Psoas muscle (tissue), 8 donors: Measurements from ENCODE around the gene GFRA3. TPM values are rescaled to one million over a fixed set of nuclear protein-coding genes. Genes with fewer than 3 reads are reported as not detected.

Source experiments
- ATAC-seq, 4 donors: fragments of 200-7000 bp; cut with Tn5 transposase; one replicate each; pipeline ENCODE4 v1.9.1; 2020; ENCODE audit warnings: moderate library complexity in 3 of 4, mild to moderate bottlenecking in 2 of 4
- DNase-seq, 2 donors: peaks; one replicate each; pipeline ENCODE4 v3.0.0-alpha.2; 2020
- H3K27ac ChIP-seq: fragments of 200-600 bp; one replicate; pipeline ENCODE4 v1.8.0; 2022
- H3K27me3 ChIP-seq, 3 donors: fragments of 200-600 bp in 1 of 3; one replicate each; pipeline versions ENCODE4 v1.6.1 to v1.8.0; 2013 to 2022; ENCODE audit warnings: low read length in 2 of 3, mild to moderate bottlenecking in 2 of 3, moderate library complexity in 1 of 3; ENCODE audit not compliant: insufficient read depth in 3 of 3
- H3K36me3 ChIP-seq, 2 donors: fragments of 200-600 bp in 1 of 2; one replicate each; pipeline versions ENCODE4 v1.6.1 to v1.8.0; 2013 to 2022; ENCODE audit warnings: low read depth in 1 of 2, mild to moderate bottlenecking in 1 of 2, moderate library complexity in 1 of 2; ENCODE audit not compliant: insufficient read depth in 1 of 2
- H3K4me1 ChIP-seq: fragments of 200-600 bp; one replicate; pipeline ENCODE4 v1.8.0; 2022
- H3K4me3 ChIP-seq: fragments of 200-600 bp; one replicate; pipeline ENCODE4 v1.8.0; 2022; ENCODE audit warnings: mild to moderate bottlenecking
- H3K9me3 ChIP-seq: fragments of 200-600 bp; one replicate; pipeline ENCODE4 v1.8.0; 2022
- WGBS, 3 donors: extraction: QIAGEN DNeasy Blood & Tissue Kit; methylation state at CpG; one replicate each; pipeline versions ENCODE4 v1.1.6 to v1.1.7; 2013; 5-methylcytosine and 5-hydroxymethylcytosine counted together
- intact Hi-C, 2 donors: fragments of 100-400 bp; cut with DNase I; formaldehyde crosslinking; loops; one replicate each; pipeline versions ENCODE4 v1.11.0 to v1.14.2; 2022
- polyA plus RNA-seq, 3 donors: library from polyadenylated mRNA; stranded (reverse); fragments of 200-250 nt; gene quantifications; one replicate each; pipeline ENCODE4 v1.2.3, GENCODE V29; 2013
- total RNA-seq, 4 donors: library from RNA; stranded (reverse); fragmentation: NEBNext Ultra II Directional in 2 of 4; extraction: Animal tissue kit (Norgen Biotek cat#: 25700) in 2 of 4; gene quantifications; one replicate each; pipeline versions ENCODE4 v1.2.1 to v1.2.4, GENCODE V29; 2021 to 2023
- TF ChIP-seq, protein P1 (sequence below): fragments of 200-600 bp; IDR thresholded peaks from one replicate; pipeline ENCODE4 v1.8.0; 2022; ENCODE audit warnings: antibody characterized with exemption
- donor health status: healthy with polysubstance abuse.
- donor health status: DM: no; HTN: no; CAD: no; lungs with moderate emphysema.
- donor health status: Bipolar disorder and iron deficiency.
- donor health status: healthy.
- donor health status: DM: yes; HTN: yes; CAD: no.
- donor health status: DM: no; HTN: no; CAD: no.
- donor health status: DM: no; HTN: no; CAD: no.
- donor health status: DM: yes; HTN: yes; CAD: no.

GFRA3 gene
- total and polyA plus RNA-seq, 7 donors, result 0.04 to 0.17 (median 0.10) TPM; not detected in 2

- Histone ChIP-seq H3K27me3 (no peaks in the 10 kb centered on the region), H3K4me3 (no peak overlapping the region), H3K36me3 (no peaks in the 10 kb centered on the region), H3K4me1 (peaks cover 3% of the 10 kb centered on the region), H3K27ac (no peak overlapping the region), H3K9me3 (no peaks in the 10 kb centered on the region)
- intact Hi-C loops, result no loop called here
- 70 to 84% (median 77%) methylated on average over 3 of the region's 3 CpGs for WGBS, 3 donors
- DNase-seq (no peak), ATAC-seq (no peak)
- TF ChIP-seq, protein P1, sequence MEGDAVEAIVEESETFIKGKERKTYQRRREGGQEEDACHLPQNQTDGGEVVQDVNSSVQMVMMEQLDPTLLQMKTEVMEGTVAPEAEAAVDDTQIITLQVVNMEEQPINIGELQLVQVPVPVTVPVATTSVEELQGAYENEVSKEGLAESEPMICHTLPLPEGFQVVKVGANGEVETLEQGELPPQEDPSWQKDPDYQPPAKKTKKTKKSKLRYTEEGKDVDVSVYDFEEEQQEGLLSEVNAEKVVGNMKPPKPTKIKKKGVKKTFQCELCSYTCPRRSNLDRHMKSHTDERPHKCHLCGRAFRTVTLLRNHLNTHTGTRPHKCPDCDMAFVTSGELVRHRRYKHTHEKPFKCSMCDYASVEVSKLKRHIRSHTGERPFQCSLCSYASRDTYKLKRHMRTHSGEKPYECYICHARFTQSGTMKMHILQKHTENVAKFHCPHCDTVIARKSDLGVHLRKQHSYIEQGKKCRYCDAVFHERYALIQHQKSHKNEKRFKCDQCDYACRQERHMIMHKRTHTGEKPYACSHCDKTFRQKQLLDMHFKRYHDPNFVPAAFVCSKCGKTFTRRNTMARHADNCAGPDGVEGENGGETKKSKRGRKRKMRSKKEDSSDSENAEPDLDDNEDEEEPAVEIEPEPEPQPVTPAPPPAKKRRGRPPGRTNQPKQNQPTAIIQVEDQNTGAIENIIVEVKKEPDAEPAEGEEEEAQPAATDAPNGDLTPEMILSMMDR, result no peak
Measured at GRCh38 chr5:138240650-138241385, 33.6 kb downstream of the GFRA3 start.

GRCh38 chr5:138238034-138238433 lies 36.4 kb downstream of the GFRA3 start:
- intact Hi-C loops, result no loop called here
- ATAC-seq, result no peak
- TF ChIP-seq, protein P1, result no peak
- WGBS, 3 donors, result 79 to 93% (median 80%) methylated on average over 1 of the region's 1 CpG
- H3K9me3 ChIP-seq, result no peaks in the 10 kb centered on the region
- no peaks in the 10 kb centered on the region for H3K36me3 ChIP-seq
- no peak overlapping the region for H3K4me3 ChIP-seq
- H3K27me3 ChIP-seq, result no peaks in the 10 kb centered on the region
- H3K4me1 ChIP-seq, result peaks cover 3% of the 10 kb centered on the region
- no peak overlapping the region for H3K27ac ChIP-seq
- no peak for DNase-seq

DNA sequence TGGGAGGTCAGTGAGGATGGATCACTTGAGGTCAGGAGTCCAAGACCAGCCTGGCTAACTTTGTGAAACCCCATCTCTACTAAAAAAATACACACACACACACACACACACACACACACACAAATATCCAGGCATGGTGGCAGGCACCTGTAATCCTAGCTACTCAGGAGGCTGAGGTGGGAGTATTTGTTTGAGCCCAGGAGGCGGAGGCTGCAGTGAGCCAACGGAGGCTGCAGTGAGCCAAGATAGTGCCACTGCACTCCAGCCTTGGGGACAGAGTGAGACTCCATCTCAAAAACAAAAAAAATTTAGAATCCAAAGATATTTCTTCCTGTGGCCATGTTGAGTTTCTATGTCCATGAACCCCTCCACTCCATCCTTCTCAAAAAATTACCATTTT lies 39.8 kb downstream of the GFRA3 start:
- Histone ChIP-seq H3K4me1 (no peaks in the 10 kb centered on the region), H3K36me3 (no peaks in the 10 kb centered on the region), H3K9me3 (no peaks in the 10 kb centered on the region), H3K4me3 (no peak overlapping the region), H3K27me3 (no peaks in the 10 kb centered on the region), H3K27ac (no peak overlapping the region)
- TF ChIP-seq, protein P1, result no peak
- no peak for DNase-seq
- 80 to 89% (median 81%) methylated on average over 2 of the region's 2 CpGs for WGBS, 3 donors
- ATAC-seq, result no peak
- intact Hi-C loops, result no loop called here

DNA sequence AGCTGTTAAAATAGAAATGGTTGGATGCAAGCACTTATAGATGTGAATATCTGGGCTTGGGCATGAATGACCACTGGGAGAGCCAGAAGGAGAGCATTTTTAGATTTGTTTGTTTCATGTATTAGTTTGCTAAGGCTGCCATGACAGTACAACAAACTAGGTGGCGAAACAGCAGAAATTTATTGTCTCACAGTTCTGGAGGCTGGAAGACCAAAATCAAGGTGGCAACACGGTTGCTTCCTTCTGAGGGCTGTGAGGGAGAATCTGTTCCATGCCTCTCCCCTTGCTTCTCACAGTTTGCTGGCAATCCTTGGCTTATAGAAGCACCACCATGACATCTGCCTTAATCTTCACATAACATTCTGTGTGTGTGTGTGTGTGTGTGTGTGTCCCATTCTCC lies 41.1 kb downstream of the GFRA3 start:
- Histone ChIP-seq H3K9me3 (no peaks in the 10 kb centered on the region), H3K27me3 (no peaks in the 10 kb centered on the region), H3K36me3 (no peaks in the 10 kb centered on the region), H3K27ac (no peak overlapping the region), H3K4me1 (no peaks in the 10 kb centered on the region), H3K4me3 (no peak overlapping the region)
- intact Hi-C loops, result no loop called here
- TF ChIP-seq, protein P1, result no peak
- DNase-seq (no peak), ATAC-seq (no peak)
- WGBS, 3 donors, result 59 to 74% (median 70%) methylated on average over 2 of the region's 2 CpGs
